Endodermal cell (in vitro differentiated cells): ENCODE results near the gene ABCA2. TPM values are rescaled to one million over a fixed set of nuclear protein-coding genes. Genes with fewer than 3 reads are reported as not detected.

Experiments used
- DNase-seq: peaks from one replicate; pipeline ENCODE4 v3.0.0-alpha.2; 2017
- H3K27ac ChIP-seq: 2 replicates; pipeline ENCODE4 v1.5.1; 2013; ENCODE audit warnings: mild to moderate bottlenecking, low read depth, low read length, moderate library complexity
- H3K27me3 ChIP-seq: 2 replicates; pipeline ENCODE4 v1.6.1; 2013; ENCODE audit warnings: mild to moderate bottlenecking, low read length, moderate library complexity; ENCODE audit not compliant: insufficient read depth, control insufficient read depth, poor library complexity, severe bottlenecking
- H3K36me3 ChIP-seq: 2 replicates; pipeline ENCODE4 v1.7.0; 2013; ENCODE audit warnings: mild to moderate bottlenecking, low read length, moderate library complexity; ENCODE audit not compliant: control insufficient read depth, insufficient read depth
- H3K4me1 ChIP-seq: one replicate; pipeline ENCODE4 v1.7.0; 2013; ENCODE audit warnings: low read length; ENCODE audit not compliant: control insufficient read depth, insufficient read depth
- H3K4me3 ChIP-seq: 2 replicates; pipeline ENCODE4 v1.5.1; 2013; ENCODE audit warnings: mild to moderate bottlenecking, low read length, moderate library complexity
- H3K9ac ChIP-seq: 2 replicates; pipeline ENCODE4 v1.6.1; 2013; ENCODE audit warnings: mild to moderate bottlenecking, low read length, moderate library complexity; ENCODE audit not compliant: poor library complexity, severe bottlenecking; ENCODE audit errors: extremely low read depth
- H3K9me3 ChIP-seq: 2 replicates; pipeline ENCODE4 v1.6.1; 2013; ENCODE audit warnings: mild to moderate bottlenecking, low read length, moderate library complexity; ENCODE audit not compliant: control insufficient read depth
- H3K27ac Mint-ChIP-seq: 2 replicates; pipeline ENCODE4 v1.8.0; 2020; ENCODE audit warnings: mixed read lengths
- H3K27me3 Mint-ChIP-seq: 2 replicates; pipeline ENCODE4 v1.8.0; 2021; ENCODE audit warnings: mild to moderate bottlenecking, mixed read lengths; ENCODE audit not compliant: insufficient read depth
- H3K36me3 Mint-ChIP-seq: 2 replicates; pipeline ENCODE4 v1.8.0; 2020; ENCODE audit warnings: low read depth, mixed read lengths
- H3K4me1 Mint-ChIP-seq: 2 replicates; pipeline ENCODE4 v1.8.0; 2020; ENCODE audit warnings: mixed read lengths
- H3K4me3 Mint-ChIP-seq: 2 replicates; pipeline ENCODE4 v1.8.0; 2020; ENCODE audit warnings: mild to moderate bottlenecking, moderate library complexity, mixed read lengths
- H3K9me3 Mint-ChIP-seq: 2 replicates; pipeline ENCODE4 v1.8.0; 2020; ENCODE audit warnings: mild to moderate bottlenecking, mixed read lengths
- CTCF ChIP-seq: fragments of 200-600 bp; sonication (generic); conservative IDR thresholded peaks from 2 replicates; pipeline ENCODE4 v1.5.0; 2021; ENCODE audit warnings: antibody characterized with exemption, mild to moderate bottlenecking
- WGBS, 2 experiments: methylation state at CpG; one replicate each; pipeline versions ENCODE4 v1.1.5 to v1.1.7; 2013; ENCODE audit warnings: missing lambda C conversion rate in 2 of 2, mixed read lengths in 1 of 2; ENCODE audit not compliant: insufficient coverage in 1 of 2, insufficient read length in 1 of 2; 5-methylcytosine and 5-hydroxymethylcytosine counted together
- total RNA-seq, 2 donors: library from RNA; stranded (reverse); fragmentation: NEBNext Ultra II Directional in 1 of 2; extraction: Animal tissue kit (Norgen Biotek cat#: 25700) in 1 of 2; gene quantifications; 2 replicates in 1 of 2; 3 replicates in 1 of 2; pipeline ENCODE4 v1.2.1, GENCODE V29; 2021

The ABCA2 gene
- total RNA-seq, 2 donors from 2014 or later, result 21.5 to 30.0 TPM

- H3K9ac ChIP-seq, result no peak overlapping the region
- no peaks in the 10 kb centered on the region for H3K4me1 ChIP-seq
- TF ChIP-seq CTCF, result no peak
- peaks cover 8% of the 10 kb centered on the region for H3K4me1 Mint-ChIP-seq
- no peaks in the 10 kb centered on the region for H3K9me3 Mint-ChIP-seq
- no peaks in the 10 kb centered on the region for H3K36me3 Mint-ChIP-seq
- WGBS, 2 experiments, result 92 to 93% methylated on average over 11 to 15 of the region's 15 CpGs
- H3K36me3 ChIP-seq, result no peaks in the 10 kb centered on the region
- no peak for DNase-seq
- H3K27me3 Mint-ChIP-seq, result peaks cover 1% of the 10 kb centered on the region
- no peak overlapping the region for H3K27ac Mint-ChIP-seq
- H3K27ac ChIP-seq, result no peak overlapping the region
- no peak overlapping the region for H3K4me3 Mint-ChIP-seq
- no peak overlapping the region for H3K4me3 ChIP-seq
- no peaks in the 10 kb centered on the region for H3K27me3 ChIP-seq
- no peaks in the 10 kb centered on the region for H3K9me3 ChIP-seq
Observed at GRCh38 chr9:136963341-136963740, 64.7 kb downstream of the ABCA2 start.

- no peaks in the 10 kb centered on the region for H3K4me1 ChIP-seq
- peaks cover 8% of the 10 kb centered on the region for H3K4me1 Mint-ChIP-seq
- no peak for DNase-seq
- H3K9me3 ChIP-seq, result no peaks in the 10 kb centered on the region
- WGBS, 2 experiments, result 91 to 100% methylated on average over 6 to 11 of the region's 11 CpGs
- no peaks in the 10 kb centered on the region for H3K9me3 Mint-ChIP-seq
- peaks cover 1% of the 10 kb centered on the region for H3K27me3 Mint-ChIP-seq
- no peak overlapping the region for H3K4me3 Mint-ChIP-seq
- no peaks in the 10 kb centered on the region for H3K27me3 ChIP-seq
- no peak overlapping the region for H3K4me3 ChIP-seq
- no peak overlapping the region for H3K27ac ChIP-seq
- no peaks in the 10 kb centered on the region for H3K36me3 Mint-ChIP-seq
- no peak for TF ChIP-seq CTCF
- H3K27ac Mint-ChIP-seq, result no peak overlapping the region
- no peak overlapping the region for H3K9ac ChIP-seq
- H3K36me3 ChIP-seq, result no peaks in the 10 kb centered on the region
Observed at GRCh38 chr9:136962701-136963248, 65.3 kb downstream of the ABCA2 start.

GRCh38 chr9:136962163-136962562, 65.9 kb downstream of the ABCA2 start:
- no peak overlapping the region for H3K4me3 Mint-ChIP-seq
- Histone ChIP-seq H3K9me3 (no peaks in the 10 kb centered on the region), H3K9ac (no peak overlapping the region), H3K4me3 (no peak overlapping the region), H3K36me3 (no peaks in the 10 kb centered on the region), H3K4me1 (no peaks in the 10 kb centered on the region), H3K27me3 (no peaks in the 10 kb centered on the region), H3K27ac (no peak overlapping the region)
- no peak overlapping the region for H3K27ac Mint-ChIP-seq
- H3K4me1 Mint-ChIP-seq, result peaks cover 8% of the 10 kb centered on the region
- no peak for TF ChIP-seq CTCF
- WGBS, 2 experiments, result 83 to 95% methylated on average over 6 to 9 of the region's 9 CpGs
- DNase-seq, result no peak
- no peaks in the 10 kb centered on the region for H3K36me3 Mint-ChIP-seq
- H3K27me3 Mint-ChIP-seq, result peaks cover 1% of the 10 kb centered on the region
- H3K9me3 Mint-ChIP-seq, result no peaks in the 10 kb centered on the region
